ENCODE measurements around the gene TRMT61A.

The TRMT61A gene

GRCh38 chr14:103561381-103562178, 32.6 kb downstream of the TRMT61A start:
- peak; percentile 54 for DNase-seq (ENCODE audit: low read depth, low spot score)

GRCh38 chr14:103562179-103562428, 33.1 kb downstream of the TRMT61A start:
- no peak for DNase-seq (ENCODE audit: low read depth, low spot score)

GRCh38 chr14:103562429-103563225, 33.6 kb downstream of the TRMT61A start, which contains the start of the genes BAG5 and COA8:
TSS of gene BAG5 (minus strand) at chr14:103562657. CDS start at chr14:103561164, 1,493 bp downstream.
TSS of gene COA8 (plus strand) at chr14:103562960. CDS start at chr14:103563002, 42 bp downstream.
- DNase-seq (ENCODE audit: low read depth, low spot score): peak; percentile 88

DNA sequence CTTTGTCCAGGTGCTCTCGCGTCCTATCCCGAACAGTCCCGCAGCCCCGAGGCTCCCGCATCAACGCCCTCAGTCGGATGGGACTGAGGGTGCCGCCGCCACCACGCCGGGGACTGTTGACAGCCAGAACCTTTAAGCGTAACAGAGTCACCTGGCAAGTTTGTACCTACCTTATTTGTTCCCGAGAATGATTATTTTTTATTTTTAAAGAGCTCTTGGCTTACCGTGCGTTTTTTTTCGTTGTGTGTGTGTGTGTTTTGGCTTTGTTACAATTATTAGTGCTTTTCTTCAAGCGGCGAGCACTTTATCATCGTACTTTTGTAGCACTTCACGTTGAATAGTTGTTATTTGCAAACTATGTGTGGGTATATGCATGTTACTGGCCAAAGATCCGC, 34.2 kb downstream of the TRMT61A start:
- no peak for DNase-seq (ENCODE audit: low read depth, low spot score)

- DNase-seq (ENCODE audit: low read depth, low spot score): no peak
These were observed 35.0 kb downstream of the TRMT61A start for GRCh38 chr14:103563844-103564505.

GRCh38 chr14:103568952-103569351, 40.0 kb downstream of the TRMT61A start:
- DNase-seq (ENCODE audit: low read depth, low spot score): peak; percentile 73

DNA sequence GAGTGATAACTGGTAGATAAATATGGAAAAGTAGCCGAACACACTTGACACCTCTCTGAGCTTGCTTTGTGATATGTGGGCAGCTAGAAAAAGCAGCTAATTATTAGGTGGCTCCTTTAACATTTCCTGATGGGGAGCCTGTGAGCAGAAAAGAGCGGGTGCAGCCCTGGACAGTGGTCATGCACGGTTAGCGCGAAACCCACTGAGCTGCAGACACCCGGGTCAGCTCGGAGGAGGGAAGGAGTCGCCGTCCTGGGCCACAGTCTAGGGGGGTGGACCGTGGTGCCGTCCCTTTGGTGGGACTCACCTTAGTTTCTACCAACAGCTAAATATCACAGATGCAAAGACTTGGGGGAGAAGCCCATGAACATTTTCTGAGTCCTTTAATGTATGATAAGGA, 40.4 kb downstream of the TRMT61A start:
- DNase-seq (ENCODE audit: low read depth, low spot score): no peak

GRCh38 chr14:103574104-103574503, 45.1 kb downstream of the TRMT61A start:
- no peak for DNase-seq (ENCODE audit: low read depth, low spot score)

DNA sequence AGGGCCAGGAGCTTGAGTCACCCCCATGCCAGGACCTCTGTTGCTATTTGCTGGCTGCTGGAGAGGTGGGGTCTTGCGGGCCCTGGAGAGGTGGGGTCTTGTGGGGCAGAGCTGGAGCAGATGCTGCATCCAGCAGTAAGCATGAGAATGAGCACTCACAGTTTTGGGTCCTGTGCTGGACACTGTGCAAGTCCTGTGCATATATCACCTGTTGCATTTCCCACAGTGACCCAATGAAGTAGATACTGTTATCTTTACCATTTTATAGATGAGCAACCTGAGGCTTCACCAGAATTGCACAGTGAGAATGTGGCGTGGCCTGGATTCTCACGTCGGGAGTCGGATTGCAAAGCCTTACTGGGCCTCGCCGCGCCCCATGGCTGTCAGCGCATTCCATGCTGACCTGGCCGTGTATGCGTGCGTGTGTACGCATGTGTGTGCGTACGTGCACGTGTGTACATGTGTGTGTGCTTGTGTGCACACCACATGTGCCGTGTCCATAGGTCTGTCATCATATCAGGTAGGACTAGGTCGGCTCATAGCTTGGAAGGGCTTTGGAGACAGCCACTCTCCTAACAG, 45.8 kb downstream of the TRMT61A start:
- DNase-seq (ENCODE audit: low read depth, low spot score): no peak

GRCh38 chr14:103576371-103577024, 47.5 kb downstream of the TRMT61A start:
- peak; percentile 85 for DNase-seq (ENCODE audit: low read depth, low spot score)

- DNase-seq (ENCODE audit: low read depth, low spot score): no peak
These were observed 49.5 kb downstream of the TRMT61A start for GRCh38 chr14:103578401-103579075.

DNA sequence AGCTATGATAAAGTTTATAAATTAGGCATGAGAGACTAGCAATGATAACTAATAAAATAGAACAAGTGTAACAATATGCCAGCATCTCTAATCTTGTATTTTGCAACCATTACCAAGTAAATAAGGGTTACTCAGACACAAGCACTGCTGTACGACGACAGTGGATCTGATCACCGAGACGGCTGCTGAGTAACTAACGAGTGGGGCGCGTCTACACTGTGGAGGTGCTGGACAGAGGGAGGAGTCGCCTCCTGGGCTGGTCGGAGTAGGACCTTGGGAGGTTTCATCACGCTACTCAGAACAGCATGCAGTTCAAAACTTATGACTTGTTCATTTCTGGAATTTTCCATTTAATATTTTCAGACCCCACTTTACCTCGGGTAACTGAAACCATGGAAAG, 52.2 kb downstream of the TRMT61A start:
- DNase-seq (ENCODE audit: low read depth, low spot score): no peak

- DNase-seq (ENCODE audit: low read depth, low spot score): no peak
These were observed 53.1 kb downstream of the TRMT61A start for GRCh38 chr14:103581954-103582703.

GRCh38 chr14:103584326-103584915, 55.4 kb downstream of the TRMT61A start:
- DNase-seq (ENCODE audit: low read depth, low spot score): no peak
